Astrocyte (in vitro differentiated cells and primary cell): Measurements from ENCODE around the gene CTDP1.

Source experiments
- EZH2 ChIP-seq: IDR thresholded peaks from 2 replicates; pipeline ENCODE4 v1.6.1; 2012; ENCODE audit warnings: mild to moderate bottlenecking, low read length, inconsistent platforms; ENCODE audit not compliant: insufficient read depth
- TF ChIP-seq, protein P1 (sequence below): IDR thresholded peaks from 2 replicates; pipeline ENCODE4 v1.5.1; 2011; ENCODE audit warnings: low read depth, mild to moderate bottlenecking, inconsistent platforms, low read length, moderate library complexity; ENCODE audit not compliant: insufficient read depth

DNA sequence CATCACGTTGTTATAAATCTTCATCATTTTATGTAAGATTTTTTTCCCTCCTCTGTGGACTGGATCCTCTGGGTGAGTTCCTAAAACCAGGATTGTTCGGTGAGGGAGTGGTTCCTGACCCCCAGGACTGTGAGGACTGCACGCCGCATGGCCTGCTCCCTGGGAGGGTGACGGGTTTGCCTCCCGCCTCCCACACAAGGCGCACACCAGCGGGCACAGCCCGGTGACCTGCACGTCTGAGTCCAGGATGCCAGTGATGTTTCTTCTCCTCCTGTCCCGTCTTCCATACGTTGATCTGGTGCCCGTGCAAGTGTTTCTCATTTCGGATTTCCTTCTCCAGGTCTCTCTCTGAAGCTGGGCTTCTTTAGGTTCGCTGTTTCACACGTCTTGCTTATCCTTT is 27.1 kb downstream of the CTDP1 start:
- TF ChIP-seq, protein P1, sequence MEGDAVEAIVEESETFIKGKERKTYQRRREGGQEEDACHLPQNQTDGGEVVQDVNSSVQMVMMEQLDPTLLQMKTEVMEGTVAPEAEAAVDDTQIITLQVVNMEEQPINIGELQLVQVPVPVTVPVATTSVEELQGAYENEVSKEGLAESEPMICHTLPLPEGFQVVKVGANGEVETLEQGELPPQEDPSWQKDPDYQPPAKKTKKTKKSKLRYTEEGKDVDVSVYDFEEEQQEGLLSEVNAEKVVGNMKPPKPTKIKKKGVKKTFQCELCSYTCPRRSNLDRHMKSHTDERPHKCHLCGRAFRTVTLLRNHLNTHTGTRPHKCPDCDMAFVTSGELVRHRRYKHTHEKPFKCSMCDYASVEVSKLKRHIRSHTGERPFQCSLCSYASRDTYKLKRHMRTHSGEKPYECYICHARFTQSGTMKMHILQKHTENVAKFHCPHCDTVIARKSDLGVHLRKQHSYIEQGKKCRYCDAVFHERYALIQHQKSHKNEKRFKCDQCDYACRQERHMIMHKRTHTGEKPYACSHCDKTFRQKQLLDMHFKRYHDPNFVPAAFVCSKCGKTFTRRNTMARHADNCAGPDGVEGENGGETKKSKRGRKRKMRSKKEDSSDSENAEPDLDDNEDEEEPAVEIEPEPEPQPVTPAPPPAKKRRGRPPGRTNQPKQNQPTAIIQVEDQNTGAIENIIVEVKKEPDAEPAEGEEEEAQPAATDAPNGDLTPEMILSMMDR: no peak
- TF ChIP-seq EZH2: no peak
